EL (cell line): ENCODE results near the gene KMT2E.

ENCODE experiments used
- DNase-seq: peaks from one replicate; pipeline ENCODE4 v3.0.0-alpha.2; 2016

Gene KMT2E

GRCh38 chr7:105133358-105133757 lies 119.4 kb downstream of the KMT2E start:
- DNase-seq, result no peak

DNA sequence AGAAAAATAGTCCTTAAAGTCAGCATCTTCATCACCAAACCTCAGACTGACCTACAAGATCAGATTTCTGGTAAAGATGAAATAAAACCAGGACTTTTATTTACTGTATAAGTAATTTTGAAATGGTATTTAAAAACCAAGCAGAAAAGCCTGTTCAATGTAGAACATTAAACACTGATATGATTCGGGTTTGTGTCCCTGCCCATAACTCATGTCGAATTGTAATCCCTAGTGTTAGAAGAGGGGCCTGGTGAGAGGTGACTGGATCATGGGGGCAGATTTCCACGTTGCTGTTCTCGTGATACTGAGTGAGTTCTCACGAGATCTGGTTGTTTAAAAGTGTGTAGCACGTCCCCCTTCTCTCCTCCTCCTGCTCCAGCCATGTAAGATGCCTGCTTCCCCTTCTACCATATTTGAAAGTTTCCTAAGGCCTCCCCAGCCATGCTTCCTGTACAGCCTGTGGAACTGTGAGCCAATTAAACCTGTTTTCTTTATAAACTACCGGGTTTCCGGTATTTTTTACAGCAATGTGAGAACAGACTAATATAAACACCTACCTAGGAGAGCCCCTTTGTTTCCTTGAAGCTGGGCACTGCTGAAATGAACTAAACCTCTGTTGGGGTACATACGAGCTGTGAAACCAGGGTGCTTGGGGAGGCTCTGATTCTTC lies 120.1 kb downstream of the KMT2E start:
- DNase-seq, result no peak

DNA sequence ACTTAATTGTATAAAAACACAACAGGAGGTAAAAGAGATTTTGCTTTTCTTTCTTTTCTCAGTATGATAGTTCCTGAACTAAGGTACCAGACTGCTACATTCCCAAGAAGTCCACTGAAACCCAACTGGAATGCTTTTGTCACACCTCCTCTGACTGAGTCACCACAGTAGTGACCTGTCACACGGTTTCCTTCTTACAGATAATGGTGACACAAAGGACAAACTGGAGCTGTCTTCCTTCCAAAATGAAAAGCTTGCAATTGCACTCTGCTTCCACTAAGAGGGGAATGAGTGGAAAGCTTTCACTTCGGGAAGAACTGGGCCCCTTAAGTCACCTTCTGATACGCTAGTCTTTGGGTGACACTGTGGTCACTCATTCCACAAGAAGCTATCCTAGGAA lies 122.2 kb downstream of the KMT2E start:
- peak; percentile 20 for DNase-seq

- DNase-seq, result no peak
Measured at GRCh38 chr7:105137898-105138297, 123.9 kb downstream of the KMT2E start.

DNA sequence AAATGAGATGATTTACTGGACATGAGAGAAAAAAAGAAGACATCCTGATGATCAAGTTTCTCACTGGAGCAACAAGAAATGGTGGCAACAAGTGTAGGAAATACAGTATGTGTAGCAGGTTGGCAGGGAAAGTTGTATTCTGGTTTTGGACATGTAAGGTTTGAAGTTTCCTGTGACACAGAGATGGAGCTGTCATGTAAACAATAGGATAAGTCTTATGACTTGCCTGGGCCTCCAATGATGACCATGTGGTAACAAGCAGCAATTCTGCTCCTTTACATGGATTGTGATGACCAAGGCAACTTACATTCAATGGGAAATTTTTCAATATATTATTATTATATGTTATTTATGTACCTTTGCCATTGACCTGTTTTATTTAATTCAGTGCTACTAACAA lies 125.4 kb downstream of the KMT2E start:
- no peak for DNase-seq

- DNase-seq, result peak; percentile 18
Measured at GRCh38 chr7:105141068-105141467, 127.1 kb downstream of the KMT2E start.

- peak; percentile 72 for DNase-seq
Measured at GRCh38 chr7:105149827-105150226, 135.8 kb downstream of the KMT2E start.

DNA sequence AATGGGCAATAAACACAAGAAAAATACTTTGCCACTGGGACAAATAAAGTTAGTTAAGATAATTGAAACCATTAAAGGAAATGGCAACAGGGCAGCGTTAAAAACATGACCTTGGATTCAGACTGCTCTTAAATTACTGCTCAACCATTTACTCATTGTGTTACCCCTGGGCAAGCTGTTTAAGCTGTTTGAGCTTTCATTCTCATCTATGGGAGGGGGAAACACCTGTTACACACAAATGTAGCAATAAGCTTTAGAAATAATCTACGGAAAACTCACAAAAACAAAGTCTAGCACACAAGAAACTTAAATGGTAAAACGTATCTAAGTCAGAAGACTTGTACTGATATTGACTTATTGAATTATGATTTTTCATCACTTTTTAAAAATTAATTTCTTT lies 137.1 kb downstream of the KMT2E start:
- DNase-seq, result no peak

- DNase-seq, result no peak
Measured at GRCh38 chr7:105153531-105153930, 139.5 kb downstream of the KMT2E start.

DNA sequence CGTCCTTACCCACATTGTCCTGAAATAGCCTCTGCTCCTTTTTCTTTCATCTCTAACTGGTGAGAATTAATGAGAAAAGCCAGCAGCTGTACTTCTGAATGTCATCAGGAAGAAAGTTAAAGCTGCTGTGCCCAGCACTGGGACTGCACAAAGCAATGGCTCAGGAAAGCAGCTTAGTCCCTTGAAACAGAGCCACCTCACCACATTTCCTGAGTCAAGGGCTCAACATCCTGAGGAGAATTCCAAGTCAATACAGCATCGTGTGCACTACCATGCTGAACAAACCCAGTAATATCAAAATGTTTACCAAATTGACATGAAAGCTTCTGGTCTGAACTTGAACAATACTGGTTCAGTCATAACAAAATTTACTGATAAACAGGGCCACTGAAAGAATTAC lies 140.1 kb downstream of the KMT2E start:
- DNase-seq, result no peak

GRCh38 chr7:105156731-105157130 lies 142.7 kb downstream of the KMT2E start:
- no peak for DNase-seq

DNA sequence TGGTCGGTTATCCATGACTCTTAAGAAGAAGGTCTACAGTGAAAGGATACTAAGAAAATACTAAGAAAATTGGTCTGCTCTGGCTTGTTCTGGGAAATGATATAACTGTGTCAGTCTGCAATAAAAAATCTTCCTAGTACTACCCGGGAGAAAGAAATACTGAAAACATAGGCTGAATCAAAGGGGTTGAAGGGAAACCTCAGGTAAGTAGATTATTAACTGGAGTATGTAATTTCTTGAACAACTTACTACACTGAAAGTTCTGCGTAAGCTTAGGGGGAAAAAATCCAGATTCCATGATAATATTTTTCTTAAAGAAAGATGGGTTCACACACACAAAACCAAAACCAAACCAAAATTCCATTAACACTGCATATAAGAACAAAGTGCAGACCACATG lies 143.3 kb downstream of the KMT2E start:
- no peak for DNase-seq

GRCh38 chr7:105161366-105161765 lies 147.4 kb downstream of the KMT2E start:
- DNase-seq, result no peak
